GM19025 (cell line): Measurements from ENCODE around the gene KCNH6.

ENCODE experiments used
- ATAC-seq: cut with Tn5 transposase; IDR thresholded peaks from one replicate; pipeline ENCODE4 v1.9.1; 2021; ENCODE audit warnings: mild to moderate bottlenecking, low read depth, moderate library complexity; ENCODE audit not compliant: unreplicated experiment

Gene KCNH6

GRCh38 chr17:63523253-63523855 lies at the start of gene KCNH6:
Gene KCNH6, plus strand, starts transcription at chr17:63523358. Its CDS starts 56 bp downstream, at chr17:63523414.
- no peak for ATAC-seq

DNA sequence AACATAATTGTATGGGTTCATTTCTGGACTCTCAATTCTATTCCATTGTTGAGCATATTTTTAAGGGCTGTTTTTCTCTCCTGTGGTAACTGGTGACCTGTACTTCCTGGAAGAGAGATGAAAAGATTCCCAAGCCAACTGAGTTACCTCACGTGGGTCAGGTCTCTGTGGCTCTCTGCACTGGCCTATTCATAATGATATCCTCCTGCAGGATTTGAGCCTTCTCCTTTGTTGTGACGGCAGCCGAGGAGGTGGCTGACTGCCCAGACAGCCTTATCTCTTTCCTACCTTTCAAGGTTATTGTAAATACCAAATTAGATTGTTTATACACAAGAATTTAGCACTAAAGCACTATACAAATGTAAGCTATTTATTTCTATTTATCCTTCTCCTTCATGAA lies 49.0 kb upstream of the KCNH6 start:
- ATAC-seq: no peak

DNA sequence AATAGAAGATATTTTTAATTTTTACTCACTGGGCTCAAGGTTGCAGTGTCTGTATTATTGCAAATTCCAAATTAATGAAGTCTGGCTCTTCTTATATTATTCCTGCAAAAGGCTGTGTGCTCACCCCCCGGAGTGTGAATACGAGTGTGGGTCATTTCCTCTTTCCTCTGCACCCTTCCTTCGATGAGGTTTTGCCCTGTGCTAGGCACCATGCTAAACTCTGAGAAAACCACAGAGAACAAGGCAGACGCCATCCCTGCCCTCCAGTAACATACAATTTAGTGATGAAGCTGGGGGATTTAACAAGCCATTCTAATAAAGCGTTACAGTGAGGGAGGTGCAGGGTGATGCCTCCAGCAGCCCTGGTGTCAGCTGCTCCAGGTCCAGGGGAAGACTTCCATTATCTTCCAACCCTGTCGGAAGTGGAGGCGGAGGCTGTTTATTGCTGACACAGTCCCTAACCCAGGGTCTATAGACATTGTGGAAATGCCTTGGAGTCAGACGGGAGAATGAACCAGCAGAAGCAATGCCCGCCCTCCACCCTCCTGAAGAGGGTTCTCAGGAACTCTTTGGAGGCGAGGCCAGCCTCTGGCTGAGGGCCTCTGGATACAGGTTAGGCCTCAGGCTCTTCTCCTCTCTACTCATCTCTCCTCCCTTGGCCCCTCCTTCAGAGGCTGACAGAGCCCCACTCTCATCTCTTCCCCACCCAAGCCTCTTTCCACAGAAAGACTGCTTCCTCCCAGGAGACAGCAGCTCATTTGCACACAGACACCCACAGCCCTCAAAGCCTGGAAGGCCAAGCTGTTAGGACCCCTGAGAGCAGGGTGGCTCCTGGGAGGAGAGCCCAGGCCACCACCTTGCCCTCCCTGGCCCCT lies 48.3 kb upstream of the KCNH6 start:
- ATAC-seq: no peak

GRCh38 chr17:63475491-63476412 lies 47.4 kb upstream of the KCNH6 start:
- ATAC-seq: no peak

GRCh38 chr17:63476459-63476853 lies 46.7 kb upstream of the KCNH6 start:
- no peak for ATAC-seq

- no peak for ATAC-seq
Observed at GRCh38 chr17:63476854-63477479, 46.2 kb upstream of the KCNH6 start, which contains the start of gene ACE. Gene ACE, plus strand, starts transcription at chr17:63477061. Its CDS starts 34 bp downstream, at chr17:63477095.

DNA sequence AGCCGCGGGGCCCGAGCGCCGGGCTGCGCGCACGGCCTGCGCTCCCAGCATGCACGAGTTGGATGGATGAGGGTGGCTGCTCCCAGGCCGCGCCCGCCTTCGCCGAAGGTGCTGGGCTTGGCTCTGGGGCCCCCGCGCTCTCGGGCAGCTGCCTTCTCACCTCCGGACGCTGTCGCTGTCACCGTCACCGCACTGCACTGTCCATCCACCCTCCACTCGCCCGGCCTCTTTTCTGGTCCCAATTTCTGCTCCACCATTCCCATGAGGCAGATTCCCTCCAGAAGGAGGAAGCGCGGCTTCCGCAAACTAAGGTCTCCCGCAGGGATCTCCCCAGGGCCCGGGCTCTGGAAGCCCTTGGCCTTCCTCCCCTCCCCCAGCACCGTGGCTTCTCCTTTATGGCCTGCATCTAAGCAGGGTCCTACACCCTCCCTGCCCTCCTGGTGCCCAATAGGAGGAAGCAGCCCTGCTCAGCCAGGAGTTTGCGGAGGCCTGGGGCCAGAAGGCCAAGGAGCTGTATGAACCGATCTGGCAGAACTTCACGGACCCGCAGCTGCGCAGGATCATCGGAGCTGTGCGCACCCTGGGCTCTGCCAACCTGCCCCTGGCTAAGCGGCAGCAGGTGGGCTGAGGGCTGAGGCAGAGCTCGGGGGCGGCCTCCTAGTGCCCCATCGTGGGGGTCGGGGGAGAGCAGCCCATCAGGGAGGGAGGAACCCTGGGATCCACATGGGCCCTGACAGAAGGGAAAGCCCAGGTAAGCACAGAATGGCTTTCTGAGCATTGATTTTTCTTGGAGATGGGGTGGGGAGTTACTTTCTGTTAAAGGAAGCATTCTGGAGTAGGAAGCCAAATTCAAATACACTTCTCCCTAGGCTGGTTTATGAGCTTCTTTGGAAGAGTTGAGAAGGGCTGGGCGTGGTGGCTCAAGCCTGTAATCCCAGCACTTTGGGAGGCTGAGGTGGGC lies 45.4 kb upstream of the KCNH6 start:
- ATAC-seq: no peak

DNA sequence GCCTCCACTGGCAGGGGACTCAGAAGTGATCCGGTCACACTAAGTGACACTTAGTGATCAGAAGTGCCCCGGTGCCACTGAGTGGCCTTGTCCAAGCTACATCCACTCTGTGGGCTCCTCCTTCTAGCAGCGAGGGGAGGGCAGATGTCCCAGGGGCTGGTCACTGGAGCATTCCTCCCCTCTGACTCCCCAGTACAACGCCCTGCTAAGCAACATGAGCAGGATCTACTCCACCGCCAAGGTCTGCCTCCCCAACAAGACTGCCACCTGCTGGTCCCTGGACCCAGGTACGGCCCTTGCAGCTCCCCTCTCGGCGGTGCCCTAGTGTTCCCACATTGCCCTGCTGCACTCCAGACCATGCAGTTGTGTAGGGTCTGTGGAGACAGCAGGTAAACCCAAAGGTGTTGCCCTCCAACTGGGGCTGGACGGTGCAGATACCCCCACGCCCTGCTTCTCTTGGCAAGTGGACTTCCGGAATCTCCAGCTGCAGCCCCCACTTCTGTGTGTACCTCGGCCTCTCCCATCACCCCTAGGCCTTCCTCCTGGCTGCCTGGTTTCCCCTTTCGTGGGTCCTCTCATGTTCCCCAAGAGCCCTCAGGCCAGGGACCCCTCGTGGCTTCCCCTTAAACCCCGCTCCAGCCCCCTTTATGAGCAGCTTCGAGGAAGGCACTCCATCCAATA lies 44.2 kb upstream of the KCNH6 start:
- no peak for ATAC-seq

DNA sequence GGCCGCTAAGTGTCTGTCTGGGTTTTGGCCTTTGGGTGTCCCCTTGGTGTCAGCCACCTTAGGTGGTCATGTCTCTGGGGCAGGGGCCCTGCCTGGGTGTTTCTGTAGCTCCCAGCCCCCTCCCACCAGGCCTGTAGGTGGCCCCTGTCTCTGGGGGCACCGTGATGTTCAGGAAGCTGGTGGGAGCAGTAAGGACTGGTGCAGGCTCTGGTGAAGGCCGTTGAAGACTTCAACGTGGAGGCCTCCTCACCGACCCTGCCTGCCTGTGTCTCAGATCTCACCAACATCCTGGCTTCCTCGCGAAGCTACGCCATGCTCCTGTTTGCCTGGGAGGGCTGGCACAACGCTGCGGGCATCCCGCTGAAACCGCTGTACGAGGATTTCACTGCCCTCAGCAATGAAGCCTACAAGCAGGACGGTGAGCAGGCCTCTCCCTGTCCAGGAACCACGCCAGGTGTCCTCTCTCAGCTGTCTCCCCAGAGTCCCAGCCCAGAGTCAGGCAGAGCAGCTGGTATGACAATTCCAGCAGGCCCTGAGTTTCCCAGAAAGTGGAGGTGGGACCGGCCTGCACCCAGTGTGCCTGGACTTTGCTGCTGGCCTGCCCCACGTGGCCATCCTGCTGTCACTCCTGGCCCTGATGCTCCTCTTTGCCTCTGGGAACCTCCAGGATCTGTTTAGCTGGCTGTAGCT lies 43.5 kb upstream of the KCNH6 start:
- no peak for ATAC-seq

GRCh38 chr17:63480192-63480784 lies 42.9 kb upstream of the KCNH6 start:
- no peak for ATAC-seq

DNA sequence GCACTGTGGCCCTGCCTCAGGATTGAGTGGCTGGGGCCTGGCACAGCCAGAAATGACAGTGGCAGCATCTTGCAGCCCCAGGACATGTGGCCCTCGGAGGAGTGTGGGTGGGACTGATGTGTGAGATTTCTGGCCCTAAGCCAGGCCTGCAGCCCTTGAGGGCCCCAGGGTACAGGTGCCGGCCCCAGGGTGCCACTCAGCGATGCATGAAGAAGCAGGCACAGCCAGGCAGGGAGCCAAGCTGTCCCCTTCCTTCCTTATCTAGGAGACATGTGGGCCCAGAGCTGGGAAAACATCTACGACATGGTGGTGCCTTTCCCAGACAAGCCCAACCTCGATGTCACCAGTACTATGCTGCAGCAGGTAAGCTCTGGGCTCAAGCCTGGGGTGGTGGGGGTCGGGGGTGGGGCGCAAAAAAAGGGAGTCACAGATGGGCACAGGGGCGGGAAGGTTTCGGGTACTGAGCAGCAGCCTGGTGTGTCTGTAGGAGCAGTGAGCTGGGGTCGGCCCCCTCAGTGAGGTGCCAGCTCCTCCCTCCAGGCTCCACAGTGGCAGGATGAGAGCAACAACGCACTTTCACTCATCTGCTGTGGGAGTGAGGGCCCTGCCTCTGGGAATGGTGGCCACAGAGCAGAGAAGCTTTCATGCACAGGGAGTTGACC lies 42.2 kb upstream of the KCNH6 start:
- no peak for ATAC-seq

GRCh38 chr17:63481488-63481870 lies 41.7 kb upstream of the KCNH6 start:
- ATAC-seq: no peak

- ATAC-seq: no peak
Observed at GRCh38 chr17:63482509-63482908, 40.6 kb upstream of the KCNH6 start.

GRCh38 chr17:63483038-63483437 lies 40.1 kb upstream of the KCNH6 start:
- ATAC-seq: no peak

DNA sequence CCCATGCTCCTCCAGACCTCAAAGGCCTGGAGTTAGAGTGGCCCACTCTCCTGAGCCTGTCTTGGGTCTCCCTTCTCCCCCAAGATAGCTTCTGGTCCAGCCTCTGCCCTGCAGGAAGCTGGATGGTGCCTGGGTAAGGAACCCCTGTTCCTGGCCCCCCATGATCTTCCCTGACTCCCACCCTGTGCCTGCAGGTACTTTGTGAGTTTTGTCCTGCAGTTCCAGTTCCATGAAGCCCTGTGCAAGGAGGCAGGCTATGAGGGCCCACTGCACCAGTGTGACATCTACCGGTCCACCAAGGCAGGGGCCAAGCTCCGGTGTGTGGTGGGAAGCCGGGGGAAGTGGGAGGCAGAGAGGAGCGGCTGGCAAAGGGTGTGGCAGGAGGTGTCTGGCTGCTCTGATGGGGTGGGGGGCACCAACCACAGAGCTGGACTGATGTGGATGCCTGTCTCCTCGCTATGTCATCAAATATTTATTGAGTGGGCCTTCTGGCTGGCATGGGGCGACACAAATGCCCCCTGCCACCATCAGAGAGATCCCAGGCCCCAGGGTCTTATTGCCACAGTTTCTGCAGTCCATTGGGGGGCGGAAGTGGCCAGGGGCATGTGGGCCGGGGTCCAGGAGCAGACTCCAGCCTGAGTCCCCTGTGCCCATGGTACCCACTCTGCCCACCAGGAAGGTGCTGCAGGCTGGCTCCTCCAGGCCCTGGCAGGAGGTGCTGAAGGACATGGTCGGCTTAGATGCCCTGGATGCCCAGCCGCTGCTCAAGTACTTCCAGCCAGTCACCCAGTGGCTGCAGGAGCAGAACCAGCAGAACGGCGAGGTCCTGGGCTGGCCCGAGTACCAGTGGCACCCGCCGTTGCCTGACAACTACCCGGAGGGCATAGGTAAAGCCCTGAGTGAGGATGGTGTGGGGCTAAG lies 39.2 kb upstream of the KCNH6 start:
- no peak for ATAC-seq

GRCh38 chr17:63486317-63487013 lies 36.7 kb upstream of the KCNH6 start:
- no peak for ATAC-seq
